Measurements from ENCODE around the gene HMG20A.

DNA sequence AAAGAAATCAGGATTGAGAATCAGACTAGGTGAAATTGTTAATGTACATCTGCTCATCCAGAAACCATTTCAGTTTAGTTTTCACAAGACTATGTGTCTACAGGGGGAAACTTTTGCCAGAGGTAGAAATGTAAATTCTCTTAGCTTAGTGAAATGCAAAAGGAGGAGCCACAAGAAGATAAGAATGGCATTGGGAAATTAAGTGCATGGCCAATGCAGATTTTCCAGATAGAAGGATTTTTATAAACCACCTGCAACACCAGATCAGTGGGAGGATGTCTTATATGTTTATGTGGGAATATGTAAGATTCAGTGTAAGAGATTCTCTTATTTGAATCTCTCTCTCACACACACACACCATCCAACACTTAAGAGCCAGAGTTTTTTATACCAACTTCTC, 67.2 kb downstream of the HMG20A start:
- TF ChIP-seq, protein P1, sequence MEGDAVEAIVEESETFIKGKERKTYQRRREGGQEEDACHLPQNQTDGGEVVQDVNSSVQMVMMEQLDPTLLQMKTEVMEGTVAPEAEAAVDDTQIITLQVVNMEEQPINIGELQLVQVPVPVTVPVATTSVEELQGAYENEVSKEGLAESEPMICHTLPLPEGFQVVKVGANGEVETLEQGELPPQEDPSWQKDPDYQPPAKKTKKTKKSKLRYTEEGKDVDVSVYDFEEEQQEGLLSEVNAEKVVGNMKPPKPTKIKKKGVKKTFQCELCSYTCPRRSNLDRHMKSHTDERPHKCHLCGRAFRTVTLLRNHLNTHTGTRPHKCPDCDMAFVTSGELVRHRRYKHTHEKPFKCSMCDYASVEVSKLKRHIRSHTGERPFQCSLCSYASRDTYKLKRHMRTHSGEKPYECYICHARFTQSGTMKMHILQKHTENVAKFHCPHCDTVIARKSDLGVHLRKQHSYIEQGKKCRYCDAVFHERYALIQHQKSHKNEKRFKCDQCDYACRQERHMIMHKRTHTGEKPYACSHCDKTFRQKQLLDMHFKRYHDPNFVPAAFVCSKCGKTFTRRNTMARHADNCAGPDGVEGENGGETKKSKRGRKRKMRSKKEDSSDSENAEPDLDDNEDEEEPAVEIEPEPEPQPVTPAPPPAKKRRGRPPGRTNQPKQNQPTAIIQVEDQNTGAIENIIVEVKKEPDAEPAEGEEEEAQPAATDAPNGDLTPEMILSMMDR (IDR thresholded peaks at IDR 0.05), result no peak
- no peak for TF ChIP-seq POLR2A (IDR thresholded peaks at IDR 0.05)
